HG02588 (cell line): ENCODE measurements around the gene CHAD.
"Not testable (repeated sequence)": the region's sequence is repeated elsewhere in the genome, so short reads cannot be mapped to it uniquely, and the experiment has no call there.

ENCODE experiments used
- ATAC-seq: cut with Tn5 transposase; IDR thresholded peaks from one replicate; pipeline ENCODE4 v1.9.1; 2021; ENCODE audit warnings: mild to moderate bottlenecking, moderate library complexity; ENCODE audit not compliant: unreplicated experiment

CHAD gene

DNA sequence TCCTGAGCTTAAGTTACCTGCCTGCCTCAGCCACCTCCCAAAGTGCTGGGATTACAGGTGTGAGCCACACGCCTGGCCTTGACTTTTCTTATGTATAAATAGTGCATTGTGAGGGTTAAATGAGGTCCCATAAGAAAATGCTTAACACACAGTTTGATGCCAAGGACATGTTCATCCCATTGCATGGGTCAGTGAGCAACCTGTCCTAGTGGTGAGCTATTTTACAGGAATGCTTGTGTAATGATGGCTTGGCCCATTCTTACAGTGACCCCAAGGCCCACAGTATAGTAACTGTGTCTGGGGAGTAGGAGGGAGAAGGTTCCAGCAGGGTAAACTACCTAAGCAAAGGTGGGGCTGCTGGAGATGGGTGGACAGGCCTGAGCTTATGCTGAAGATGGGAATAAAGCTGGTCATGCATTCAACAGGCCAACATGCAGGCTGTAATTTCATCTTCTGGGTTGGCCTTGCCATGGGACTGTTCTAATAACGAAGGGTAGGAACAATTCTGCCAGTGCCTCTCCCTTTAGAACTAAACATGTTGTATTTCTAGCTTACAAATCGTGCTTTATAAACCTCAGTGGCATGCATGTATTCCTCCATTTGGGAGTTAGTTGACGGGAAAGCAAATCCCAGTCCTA is 36.4 kb downstream of the CHAD start:
- no peak for ATAC-seq

DNA sequence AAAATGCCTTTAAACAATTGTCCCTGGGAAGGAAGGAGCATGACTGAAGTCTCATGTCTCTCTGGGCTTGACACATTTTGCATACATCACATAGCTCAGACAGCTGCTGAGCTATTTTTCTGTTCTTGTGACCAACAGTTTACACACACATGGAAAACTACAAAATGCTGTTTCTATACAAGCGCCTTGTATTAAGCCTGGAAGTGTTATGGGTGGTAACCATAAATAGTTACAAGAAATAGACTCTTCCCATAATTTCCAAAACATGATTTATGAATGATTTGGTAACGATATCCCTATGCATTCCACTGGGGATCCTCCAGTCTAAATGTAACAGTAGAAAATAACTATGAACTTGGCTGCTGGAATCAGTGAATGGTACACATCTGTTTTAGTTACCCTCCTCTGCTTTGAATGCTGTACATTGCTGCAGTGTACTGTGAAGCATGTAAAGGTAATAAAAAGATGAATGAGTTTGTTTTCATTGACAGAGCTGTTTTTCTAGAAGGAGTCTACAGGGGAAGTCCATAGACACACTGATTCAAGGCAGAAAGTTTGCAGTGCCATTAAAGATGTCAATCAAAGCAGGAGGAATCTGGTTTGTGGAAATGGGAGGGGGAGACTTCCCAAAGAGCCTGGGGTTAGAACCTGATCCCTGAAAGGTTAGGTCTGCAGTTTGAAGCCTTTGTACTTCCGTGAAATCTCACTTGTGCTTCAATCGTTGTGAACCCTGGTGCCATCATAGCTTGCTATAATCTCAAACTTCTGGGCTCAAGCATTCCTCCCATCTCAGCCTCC is 37.7 kb downstream of the CHAD start:
- ATAC-seq, result no peak

DNA sequence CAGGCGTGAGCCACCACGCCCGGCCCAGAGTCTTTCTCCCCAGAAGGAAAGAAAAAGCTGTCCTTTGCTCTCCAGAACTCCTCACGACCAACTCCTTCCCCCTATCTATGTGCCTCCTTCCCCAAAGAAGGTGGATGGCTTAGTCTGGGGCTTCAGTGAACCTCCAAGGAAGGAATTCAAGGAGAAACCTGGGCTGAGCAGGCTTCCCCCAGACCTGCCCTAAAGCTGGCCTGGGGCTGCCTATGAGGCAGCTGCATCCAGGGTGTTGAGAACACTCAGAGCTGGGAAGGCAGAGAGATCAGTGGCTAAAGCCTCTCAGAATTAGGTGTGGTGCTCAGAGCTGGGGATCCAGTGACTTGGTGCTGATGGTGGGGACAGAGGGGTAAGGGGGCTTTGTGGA is 38.9 kb downstream of the CHAD start:
- ATAC-seq, result no peak

DNA sequence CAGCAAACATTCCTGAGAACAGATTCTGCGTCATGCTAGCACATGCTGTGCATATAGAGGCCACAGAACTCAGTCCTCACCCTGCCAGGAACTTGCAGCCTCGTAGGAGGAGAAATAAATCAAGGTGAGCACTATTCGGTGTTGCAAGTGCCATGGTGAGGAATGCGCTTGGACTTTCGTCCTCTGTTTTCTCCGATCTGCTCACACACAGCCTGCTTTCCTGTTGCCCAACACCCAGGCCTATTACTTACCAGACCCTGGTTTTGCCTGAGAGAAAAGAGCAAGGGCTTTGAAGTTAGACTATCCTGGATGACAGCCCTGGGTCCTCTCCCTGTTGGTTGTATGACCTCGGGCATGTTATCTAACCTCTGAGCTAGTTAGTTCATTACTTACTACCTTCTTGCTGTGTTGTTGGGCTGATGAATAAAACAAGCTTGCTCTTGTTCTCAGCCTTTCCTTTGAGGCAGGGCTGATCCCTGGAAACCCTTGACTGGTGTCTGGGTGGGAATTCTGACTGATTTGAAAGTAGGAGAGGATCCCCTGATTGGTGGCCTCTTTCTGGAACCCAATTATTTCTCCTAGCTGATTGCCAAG is 39.8 kb downstream of the CHAD start:
- no peak for ATAC-seq

DNA sequence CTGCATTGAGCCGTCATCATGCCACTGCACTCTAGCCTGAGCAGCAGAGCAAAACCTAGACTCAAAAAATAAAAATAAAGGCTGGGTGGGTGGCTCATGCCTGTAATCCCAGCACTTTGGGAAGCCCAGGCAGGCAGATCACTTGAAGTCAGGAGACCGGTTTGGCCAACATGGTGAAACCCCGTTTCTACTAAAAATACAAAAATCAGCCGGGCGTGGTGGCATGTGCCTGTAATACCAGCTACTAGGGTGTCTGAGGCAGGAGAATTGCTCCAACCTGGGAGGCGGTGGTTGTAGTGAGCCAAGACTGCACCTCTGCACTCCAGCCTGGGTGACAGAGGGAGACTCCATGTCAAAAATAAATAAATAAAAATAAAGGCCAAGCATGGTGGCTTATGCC is 40.6 kb downstream of the CHAD start:
- not testable (repeated sequence) for ATAC-seq

DNA sequence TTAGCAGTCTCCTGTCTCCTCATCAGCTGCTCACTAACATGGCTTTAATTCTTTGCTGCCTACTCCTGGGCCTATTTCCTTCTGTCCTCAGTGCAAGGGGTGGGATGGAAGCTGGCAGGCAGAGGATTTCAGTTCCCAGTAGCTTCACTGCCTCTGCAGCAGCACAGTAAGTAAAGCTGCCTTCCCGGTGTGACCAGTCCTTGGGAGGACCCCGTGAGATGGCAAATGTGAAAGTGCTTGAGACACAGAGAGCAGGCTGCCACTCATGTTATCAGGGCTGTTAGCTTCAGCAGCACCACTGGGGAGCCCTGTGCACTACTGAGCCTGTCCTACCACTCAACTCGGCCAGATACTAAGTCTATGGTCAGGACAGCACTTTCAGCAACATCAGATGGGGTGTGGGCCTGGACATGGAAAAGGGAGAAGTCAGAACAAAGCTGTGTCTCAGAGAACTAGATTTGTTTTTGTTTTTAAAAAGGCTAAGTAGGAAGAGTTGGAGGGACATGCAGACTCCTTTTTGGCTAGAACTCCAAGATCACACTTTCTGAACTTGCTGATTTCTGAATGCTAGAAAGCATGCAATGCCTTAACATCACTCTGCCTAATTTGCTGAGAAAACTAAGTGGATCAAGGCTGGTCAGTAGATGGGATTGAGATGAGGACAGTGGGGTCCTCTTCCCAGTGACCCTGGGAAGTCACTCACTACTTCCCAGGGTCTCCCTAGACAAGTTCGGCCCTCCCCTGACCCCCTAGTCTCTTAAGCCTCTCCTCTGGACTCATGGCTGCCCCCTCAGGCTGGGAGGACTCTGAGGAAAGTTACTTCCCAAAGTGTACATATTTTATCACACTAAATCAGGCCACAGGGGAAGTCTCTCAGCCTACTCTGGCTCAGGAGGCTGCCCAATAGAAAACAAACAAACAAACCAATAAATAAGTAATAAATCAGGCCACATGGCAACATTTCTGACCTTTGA is 41.6 kb downstream of the CHAD start:
- ATAC-seq, result peak; percentile 15

DNA sequence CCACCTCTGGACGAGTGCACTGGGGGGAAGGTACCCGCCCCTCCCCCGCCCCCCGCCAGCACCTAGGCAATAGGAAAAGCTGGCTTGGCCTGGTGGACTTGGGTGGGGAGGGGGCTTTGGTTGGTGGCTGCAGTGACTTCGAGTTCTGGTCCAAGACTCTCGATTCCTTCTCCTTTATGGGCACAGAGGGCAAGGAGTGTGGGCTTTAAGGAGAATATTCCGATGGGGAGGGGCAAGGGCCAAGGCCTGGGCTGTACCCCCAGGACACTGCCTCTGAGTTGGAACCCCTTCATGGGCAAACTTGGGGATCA is 42.3 kb downstream of the CHAD start:
- ATAC-seq, result peak; percentile 18

DNA sequence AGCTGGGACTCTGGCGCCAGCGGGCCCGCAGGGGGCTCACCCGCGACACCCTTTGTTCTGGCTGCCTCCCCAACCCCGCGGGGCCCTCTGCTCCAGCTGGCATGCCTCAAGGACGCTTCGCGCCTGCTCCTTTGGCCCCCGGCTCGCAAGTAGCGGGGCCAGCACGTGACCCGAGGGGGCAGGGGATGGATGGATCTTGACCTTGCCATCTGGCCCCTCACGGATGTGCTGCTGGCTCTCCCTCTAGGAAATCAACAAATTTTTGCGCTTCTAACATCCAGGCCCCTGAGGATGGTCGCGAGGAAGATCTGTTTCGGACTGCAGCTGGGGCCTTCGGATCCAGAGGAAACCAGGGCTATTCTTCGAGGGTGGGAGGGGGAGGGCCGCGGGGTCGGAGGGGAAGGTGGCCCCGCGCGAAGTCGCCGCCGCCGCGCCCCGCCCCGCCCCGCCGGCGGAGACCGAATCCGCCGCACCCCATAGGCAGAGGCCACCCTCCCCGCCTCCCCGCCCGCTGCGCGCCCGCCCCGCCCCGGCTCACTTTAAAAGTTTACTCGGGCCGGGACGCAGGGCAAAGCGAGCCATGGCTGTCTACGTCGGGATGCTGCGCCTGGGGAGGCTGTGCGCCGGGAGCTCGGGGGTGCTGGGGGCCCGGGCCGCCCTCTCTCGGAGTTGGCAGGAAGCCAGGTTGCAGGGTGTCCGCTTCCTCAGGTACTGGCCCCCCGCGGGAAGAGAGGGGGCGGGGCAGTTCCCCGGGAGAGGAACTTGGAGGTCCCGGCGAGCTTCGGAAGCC is 42.8 kb downstream of the CHAD start, which contains the start of gene ACSF2:
Gene ACSF2 (plus strand): TSS at position 537 of the 790 bp plus-strand sequence. CDS start 44 bp downstream, at position 581.
- peak; percentile 51 for ATAC-seq

DNA sequence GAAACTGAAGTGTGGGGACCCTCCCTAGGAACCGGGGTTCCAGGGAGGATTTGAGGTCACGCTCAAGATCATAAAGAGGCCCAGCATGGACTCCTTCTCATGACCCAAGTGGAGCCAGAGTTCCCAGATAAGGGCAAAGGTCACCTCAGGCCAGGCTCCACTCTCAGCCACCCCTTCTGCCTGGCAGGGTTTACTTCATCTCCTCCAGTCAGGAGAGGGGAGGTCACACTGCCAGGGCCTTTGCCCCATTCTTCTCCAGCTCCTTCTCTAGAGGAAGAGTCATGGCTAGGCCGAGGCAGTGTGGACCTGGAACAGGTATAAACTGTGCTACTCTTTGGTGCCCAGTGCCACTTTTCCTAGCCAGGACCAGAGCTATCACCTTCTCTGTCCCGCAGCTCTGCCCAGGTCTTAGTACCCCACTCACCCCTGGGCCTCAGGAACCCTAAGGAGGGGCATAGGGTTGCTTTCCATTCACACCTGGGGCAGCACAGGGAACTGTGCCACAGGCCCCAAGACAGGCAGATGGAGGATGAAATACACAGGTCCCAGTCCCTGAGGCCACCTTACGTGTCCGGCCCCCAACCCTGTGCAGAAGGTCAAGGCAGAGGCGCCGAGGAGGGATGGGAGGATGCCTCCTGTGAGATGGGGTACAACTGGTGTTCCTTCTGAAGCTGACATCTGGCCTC is 43.5 kb downstream of the CHAD start:
- no peak for ATAC-seq

DNA sequence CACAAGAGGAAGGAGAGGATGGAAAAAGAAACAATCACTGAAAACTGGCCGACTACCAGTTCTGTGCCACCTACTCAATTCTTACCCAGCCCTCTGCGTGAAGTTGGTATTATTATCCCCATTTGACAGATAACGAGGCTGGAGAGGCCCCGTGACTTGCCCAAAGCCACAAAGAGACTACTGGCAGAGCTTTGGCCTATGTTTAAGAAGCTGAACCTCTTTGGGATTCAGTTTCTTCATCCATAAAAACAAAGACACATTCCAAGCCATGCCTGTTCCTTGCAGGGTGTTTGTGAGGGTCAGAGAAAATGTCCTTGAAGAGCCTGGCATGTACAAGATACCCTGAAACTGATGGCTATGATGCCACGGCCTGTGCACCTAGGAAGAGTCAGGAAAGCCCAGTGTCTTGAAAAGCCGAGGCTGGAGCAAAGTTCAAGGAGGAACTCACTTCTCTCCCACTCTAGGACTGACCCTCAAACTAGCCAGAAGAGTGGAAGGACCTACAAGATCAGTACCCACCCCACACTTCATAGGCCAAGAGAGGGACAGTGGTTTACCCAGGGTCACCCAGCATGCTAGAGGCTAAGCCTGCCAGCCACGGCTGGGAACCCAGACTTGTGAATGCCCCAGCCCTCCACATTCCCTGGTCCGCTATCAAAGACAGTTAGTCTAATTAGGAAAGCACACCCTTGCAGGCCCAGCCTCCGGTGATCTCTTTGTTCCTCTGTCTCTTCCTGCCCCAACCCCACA is 44.3 kb downstream of the CHAD start:
- no peak for ATAC-seq

DNA sequence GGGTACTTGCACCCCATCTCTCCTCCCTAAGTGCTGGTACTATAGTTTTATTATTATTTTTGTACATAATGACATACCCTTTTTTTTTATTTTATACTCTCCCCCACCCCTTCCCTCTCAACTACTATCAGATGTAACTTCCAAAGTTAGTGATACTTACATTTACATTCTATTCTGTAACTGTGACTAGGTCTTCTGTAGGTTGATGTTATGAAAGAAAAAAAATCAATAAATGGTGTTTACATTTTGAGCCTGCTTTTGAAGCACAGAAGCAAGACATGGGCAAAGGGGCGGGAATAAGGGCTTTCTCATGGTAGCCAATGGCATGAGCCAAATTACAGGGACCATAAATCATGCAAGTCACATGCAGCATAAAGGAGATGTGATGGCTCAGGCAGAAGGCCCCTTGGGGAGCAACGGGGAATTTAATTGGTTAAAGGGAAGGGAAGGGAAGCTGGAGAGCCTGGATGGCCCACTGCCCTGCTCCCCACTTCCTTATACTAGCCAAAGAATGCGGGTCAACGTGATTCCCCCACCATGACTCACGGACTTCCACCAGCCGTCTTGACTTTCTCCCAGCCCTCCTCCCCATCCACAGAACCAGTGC is 45.0 kb downstream of the CHAD start:
- ATAC-seq, result no peak

DNA sequence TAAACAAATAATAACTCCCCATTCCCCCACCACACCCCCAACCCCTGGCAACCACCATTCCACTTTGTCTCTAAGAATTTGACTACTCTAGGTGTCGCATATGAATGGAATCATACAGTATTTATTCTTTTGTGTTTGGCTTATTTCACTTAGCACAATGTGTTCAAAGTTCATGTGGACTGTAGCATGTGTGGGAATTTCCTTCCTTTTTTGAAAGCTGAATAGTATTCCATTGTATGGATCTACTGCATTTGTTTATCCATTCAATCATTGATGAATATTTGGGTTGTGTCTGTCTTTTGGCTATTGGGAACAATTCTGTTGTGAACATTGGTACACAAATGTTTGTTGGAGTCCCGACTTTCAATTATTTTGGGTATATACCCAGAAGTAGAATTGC is 45.9 kb downstream of the CHAD start:
- ATAC-seq, result no peak

DNA sequence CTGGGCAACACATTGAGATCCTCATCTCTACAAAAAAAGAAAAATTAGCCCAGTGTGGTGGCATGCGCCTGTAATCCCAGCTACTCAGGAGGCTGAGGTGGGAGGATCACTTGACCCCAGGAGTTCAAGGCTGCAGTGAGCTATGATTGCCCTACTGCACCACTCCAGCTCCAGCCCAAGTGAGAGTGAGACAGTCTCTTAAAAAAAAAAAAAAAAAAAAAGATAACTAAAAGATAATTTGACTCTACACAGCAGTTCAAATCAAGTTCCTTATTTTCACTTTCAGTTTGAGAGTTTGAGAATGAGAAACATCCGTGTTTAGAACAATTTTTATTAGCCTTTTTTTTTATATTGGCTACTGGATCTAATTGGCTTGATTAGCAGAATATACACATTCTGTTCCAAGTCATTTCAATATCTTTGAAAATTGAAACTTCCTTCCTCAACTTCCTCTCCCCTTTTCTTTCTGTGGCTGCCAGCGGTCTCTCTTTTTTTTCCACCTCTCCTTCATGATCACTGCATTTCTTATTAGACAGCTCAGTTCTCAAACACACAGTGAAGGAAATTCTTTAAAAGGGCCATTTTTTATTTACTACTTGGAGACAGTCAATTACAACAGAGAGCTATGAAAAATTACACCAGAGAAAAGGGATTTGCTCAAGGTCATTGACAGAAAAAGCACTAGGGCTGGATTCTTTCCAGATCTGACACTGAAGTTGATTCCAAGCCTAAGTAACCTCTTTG is 47.2 kb downstream of the CHAD start:
- no peak for ATAC-seq

DNA sequence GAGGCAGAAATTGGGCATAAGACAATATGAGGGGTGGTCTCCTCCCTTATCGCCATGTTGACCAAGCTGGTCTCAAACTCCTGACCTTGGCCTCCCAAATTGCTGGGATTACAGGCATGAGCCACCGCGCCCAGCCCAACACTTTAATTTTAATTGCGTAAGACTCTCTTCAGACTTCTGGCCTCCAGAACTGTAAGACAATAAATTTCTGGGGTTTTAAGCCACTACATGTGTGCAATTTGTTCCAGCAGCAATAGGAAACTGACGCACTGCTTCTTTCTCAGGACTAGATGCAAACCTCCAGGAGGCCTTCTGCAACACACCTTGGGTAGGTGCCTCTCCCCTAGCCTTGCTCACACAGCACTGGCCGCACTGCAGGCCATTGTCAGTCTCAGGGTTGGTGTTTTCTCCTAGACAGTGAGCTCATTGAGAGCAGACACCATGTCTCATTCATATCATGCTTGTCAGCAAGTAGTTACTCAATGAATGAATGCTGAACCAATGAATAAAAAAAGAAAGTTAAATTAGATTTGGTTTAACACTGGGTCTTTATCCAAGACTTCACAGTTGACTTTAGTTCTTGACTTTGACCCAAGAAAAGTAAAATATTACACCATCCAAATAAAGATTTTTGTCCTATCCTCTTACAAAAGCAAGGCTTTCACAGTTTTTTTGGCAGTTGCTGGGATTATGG is 48.1 kb downstream of the CHAD start:
- ATAC-seq, result no peak

DNA sequence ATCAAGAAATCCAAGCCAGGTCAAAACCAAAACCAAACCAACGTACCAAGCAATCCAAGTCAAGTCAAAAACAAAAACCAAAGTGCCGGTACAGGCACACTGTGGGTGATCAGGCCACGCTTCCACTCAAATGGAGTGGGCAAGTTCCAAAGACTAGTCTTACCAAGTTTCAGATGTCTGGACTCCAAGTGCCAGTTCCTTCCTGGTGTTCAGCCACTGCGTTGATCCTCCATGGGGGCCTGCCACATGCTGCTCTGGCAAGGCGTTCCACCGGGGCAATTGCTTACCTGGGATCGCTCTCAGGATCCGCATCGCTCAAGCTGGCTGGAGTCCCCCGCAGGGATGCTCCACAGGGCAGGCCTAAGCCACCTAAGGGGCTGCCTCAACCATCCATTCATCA is 49.1 kb downstream of the CHAD start:
- ATAC-seq, result not testable (repeated sequence)

DNA sequence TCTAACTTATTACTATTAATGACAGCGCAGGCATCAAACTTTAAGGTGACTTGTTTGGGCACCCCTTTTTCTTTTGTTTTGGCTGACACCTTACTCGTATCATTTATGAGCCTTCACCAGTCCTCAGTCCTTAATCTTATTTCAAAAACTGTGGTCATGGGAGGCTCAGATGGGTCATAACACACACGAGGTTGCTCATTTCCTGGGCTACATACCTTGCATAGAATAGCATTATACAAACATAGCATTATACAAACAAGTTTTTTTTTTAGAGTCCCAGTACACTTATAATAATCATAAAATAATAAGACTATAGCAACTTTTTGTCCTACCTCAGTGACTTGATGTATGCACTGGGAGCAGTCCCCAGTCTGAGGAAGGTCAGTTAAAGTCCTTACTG is 53.9 kb downstream of the CHAD start:
- no peak for ATAC-seq
